HAP-1 (cell line): ENCODE measurements around the gene GALNT9.
"Not testable (repeated sequence)": the region's sequence is repeated elsewhere in the genome, so short reads cannot be mapped to it uniquely, and the experiment has no call there.

Source experiments
- DNase-seq, 2 experiments: peaks; one replicate each; pipeline ENCODE4 v3.0.0-alpha.2; 2016 to 2020; ENCODE audit warnings: low spot score in 2 of 2
- H3K27me3 ChIP-seq: fragments of 250-450 bp; sonication (Bioruptor Pico); 2 replicates; pipeline ENCODE4 v1.5.1; 2020; ENCODE audit warnings: low read depth, mild to moderate bottlenecking, moderate library complexity
- H3K36me3 ChIP-seq: fragments of 250-450 bp; sonication (Bioruptor Pico); replicated peaks from 2 replicates; pipeline ENCODE4 v1.5.1; 2020; ENCODE audit warnings: mild to moderate bottlenecking
- H3K4me1 ChIP-seq: fragments of 250-450 bp; sonication (Bioruptor Pico); 2 replicates; pipeline ENCODE4 v1.5.1; 2020; ENCODE audit warnings: mild to moderate bottlenecking
- H3K4me3 ChIP-seq: fragments of 250-450 bp; sonication (Bioruptor Pico); 2 replicates; pipeline ENCODE4 v1.5.1; 2020; ENCODE audit warnings: mild to moderate bottlenecking, moderate library complexity
- H3K9me3 ChIP-seq: fragments of 250-450 bp; sonication (Bioruptor Pico); 2 replicates; pipeline ENCODE4 v1.5.1; 2020; ENCODE audit warnings: mild to moderate bottlenecking, moderate library complexity
- in situ Hi-C: fragments of 300-500 bp; cut with MboI; formaldehyde crosslinking; loops from 3 replicates; pipeline ENCODE4 v1.14.3; 2020; ENCODE audit warnings: low sequenced_read_pairs, inconsistent platforms, mixed read lengths

Gene GALNT9

DNA sequence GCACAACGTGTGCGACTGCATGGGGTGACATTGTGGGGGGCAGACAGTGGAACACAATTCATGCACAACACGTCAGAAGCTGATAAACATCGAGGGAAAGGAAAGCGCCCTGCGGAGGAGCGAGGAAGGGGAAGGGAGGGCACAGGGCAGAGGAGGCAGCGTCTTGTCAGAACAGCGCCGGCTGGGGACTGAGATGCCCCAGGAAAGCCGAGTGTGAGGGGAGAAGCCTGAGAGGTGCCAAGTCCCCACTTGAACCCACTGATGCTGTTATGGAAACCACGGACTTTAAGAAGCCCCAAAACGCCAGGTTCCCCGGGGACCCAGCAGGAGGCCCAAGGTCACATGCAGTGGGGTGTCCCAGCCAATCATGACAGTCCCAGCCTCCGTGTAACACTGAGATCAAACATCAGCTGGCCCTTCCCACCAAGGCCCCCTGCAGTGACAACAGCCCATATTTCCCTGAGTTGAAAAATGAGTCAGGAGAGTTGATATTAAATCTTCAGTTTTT is 70.0 kb downstream of the GALNT9 start:
- H3K36me3 ChIP-seq = no peaks in the 10 kb centered on the region
- no peak for DNase-seq
- no peak overlapping the region for H3K4me3 ChIP-seq
- H3K9me3 ChIP-seq = no peaks in the 10 kb centered on the region
- in situ Hi-C loops = no loop called here
- H3K4me1 ChIP-seq = no peaks in the 10 kb centered on the region
- H3K27me3 ChIP-seq = peaks cover 6% of the 10 kb centered on the region; the same call in 1 of the 2 replicates

DNA sequence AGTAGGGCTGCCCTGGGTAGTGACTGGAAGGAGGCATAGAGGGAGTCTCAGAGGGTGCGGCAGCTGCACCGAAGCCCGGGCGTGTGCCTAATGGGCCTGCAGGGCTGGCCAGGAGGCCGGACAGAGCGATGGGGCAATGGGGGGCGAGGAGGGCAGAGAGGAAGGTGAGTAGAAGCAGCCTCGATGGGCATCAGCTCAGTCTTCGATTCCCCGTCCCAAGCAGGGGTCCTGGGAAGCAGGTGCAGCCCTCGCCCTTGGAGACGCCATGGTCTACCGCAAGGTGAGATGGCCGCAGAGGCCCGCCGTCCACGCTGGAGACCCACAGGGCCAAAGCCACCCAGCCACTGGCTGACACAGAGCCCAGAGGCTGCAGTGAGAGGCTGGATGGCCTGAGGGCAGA is 70.8 kb downstream of the GALNT9 start:
- Histone ChIP-seq H3K9me3 (no peaks in the 10 kb centered on the region), H3K27me3 (peaks cover 6% of the 10 kb centered on the region; the same call in 1 of the 2 replicates), H3K4me3 (no peak overlapping the region), H3K4me1 (no peaks in the 10 kb centered on the region), H3K36me3 (no peaks in the 10 kb centered on the region)
- in situ Hi-C loops = no loop called here
- DNase-seq = no peak

DNA sequence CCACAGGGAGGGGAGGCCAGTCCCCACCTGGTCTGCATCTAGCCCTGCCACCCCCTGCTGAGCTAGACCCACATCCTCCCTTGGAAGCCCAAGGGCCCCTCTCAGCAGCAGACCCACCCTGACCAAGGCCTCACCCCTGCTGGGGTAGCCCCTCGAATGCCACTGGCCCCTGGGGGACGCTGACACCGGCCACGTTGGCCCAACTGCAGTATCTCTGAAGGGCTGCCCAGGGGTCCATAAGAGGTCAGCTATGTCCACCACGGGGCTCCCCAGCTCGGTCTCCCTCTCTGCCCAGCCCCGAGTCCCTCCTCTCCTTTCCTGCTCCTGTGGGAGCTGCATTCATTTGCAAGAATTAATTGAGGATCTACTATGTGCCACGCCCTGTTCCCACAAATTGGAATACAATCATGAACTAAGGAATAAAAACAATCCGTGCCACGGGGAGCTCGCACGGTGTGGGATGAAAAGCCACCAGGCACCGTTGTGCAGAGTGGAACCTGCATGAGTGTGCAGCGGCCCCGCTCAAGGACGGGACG is 71.4 kb downstream of the GALNT9 start:
- in situ Hi-C loops = no loop called here
- no peaks in the 10 kb centered on the region for H3K9me3 ChIP-seq
- peaks cover 6% of the 10 kb centered on the region; the same call in 1 of the 2 replicates for H3K27me3 ChIP-seq

DNA sequence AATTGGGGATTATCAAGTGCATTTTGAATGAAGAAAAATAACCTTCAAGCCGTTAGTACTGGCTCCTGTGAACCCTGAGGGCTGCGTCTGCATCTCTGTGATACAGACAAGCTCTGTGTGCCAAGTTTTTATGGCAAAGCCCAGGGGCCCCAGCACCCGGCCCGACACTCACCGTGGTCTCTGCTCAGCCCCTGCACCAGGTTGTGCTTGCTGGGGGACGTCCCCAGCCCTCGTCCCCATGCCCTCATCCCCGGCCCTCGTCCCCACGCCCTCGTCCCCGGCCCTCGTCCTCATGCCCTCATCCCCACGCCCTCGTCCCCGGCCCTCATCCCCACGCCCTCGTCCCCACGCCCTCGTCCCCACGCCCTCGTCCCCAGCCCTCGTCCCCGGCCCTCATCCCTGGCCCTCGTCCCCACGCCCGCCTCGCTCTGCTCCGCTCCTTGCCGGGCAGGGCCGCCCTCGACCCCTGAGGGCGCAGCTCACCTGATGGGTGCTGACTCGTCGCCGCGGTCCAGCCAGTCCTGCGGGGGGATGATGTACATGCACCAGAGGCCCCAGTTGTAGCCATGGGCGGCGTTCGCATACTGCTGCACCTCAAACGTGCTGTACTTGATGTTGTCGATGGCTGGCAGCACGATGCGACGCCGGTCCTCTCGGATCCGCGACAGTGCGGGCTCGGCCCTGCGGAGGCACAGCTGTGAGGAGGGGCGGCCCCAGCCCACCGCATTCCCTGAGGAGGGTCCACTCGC is 72.0 kb downstream of the GALNT9 start:
- Histone ChIP-seq H3K4me1 (no peaks in the 10 kb centered on the region), H3K36me3 (no peaks in the 10 kb centered on the region), H3K9me3 (no peaks in the 10 kb centered on the region), H3K4me3 (no peak overlapping the region), H3K27me3 (peaks cover 6% of the 10 kb centered on the region; the same call in 1 of the 2 replicates)
- DNase-seq = no peak
- in situ Hi-C loops = no loop called here

More for the DNA sequence above, 71.4 kb downstream of the GALNT9 start:
- no peaks in the 10 kb centered on the region for H3K4me1 ChIP-seq
- H3K36me3 ChIP-seq = no peaks in the 10 kb centered on the region
- no peak for DNase-seq
- no peak overlapping the region for H3K4me3 ChIP-seq

DNA sequence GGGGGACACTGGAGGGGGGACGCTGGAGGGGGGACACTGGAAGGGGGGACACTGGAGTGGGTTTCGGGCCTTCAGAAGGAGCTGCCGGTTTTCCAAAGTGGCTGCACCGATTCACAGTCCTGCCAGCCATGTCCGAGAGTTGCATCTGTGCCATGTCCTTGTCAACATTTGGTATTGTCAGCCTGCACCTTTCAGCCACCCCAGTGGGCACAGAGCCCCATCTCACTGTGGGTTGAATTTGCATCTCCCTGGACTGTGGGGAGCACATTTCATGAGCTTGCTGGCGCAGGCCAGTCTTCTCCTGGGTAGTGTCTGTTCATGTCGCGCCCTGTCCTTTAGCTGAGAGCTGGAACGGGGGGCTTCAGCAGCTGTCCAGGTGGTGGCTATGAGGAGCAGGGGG is 72.7 kb downstream of the GALNT9 start:
- in situ Hi-C loops = no loop called here

DNA sequence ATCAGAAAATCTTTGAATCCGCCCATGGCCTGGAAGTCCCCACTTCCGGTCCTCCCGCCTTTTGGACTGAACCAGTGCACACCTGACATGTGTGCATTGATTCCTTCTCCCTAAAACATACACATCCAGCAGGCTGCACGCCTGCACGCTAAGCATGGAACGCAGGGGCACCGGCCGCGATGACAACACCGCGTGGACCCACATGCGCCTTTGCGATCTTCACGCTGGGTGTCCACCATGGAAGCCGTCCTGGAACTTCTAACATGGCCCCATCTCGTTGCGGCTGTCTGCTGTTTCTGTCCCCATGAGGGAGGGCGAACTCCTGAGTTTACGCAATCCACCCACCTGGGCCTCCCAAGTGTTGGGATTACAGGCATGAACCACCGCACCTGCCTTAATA is 73.7 kb downstream of the GALNT9 start:
- H3K9me3 ChIP-seq = no peaks in the 10 kb centered on the region
- H3K4me3 ChIP-seq = no peak overlapping the region
- no peaks in the 10 kb centered on the region for H3K36me3 ChIP-seq
- H3K4me1 ChIP-seq = no peaks in the 10 kb centered on the region
- H3K27me3 ChIP-seq = peaks cover 6% of the 10 kb centered on the region; the same call in 1 of the 2 replicates
- in situ Hi-C loops = no loop called here
- DNase-seq = no peak

More for the DNA sequence above, 72.7 kb downstream of the GALNT9 start:
- H3K4me1 ChIP-seq = no peaks in the 10 kb centered on the region
- no peaks in the 10 kb centered on the region for H3K36me3 ChIP-seq
- no peak overlapping the region for H3K4me3 ChIP-seq
- H3K9me3 ChIP-seq = no peaks in the 10 kb centered on the region
- peaks cover 6% of the 10 kb centered on the region; the same call in 1 of the 2 replicates for H3K27me3 ChIP-seq
- no peak for DNase-seq

DNA sequence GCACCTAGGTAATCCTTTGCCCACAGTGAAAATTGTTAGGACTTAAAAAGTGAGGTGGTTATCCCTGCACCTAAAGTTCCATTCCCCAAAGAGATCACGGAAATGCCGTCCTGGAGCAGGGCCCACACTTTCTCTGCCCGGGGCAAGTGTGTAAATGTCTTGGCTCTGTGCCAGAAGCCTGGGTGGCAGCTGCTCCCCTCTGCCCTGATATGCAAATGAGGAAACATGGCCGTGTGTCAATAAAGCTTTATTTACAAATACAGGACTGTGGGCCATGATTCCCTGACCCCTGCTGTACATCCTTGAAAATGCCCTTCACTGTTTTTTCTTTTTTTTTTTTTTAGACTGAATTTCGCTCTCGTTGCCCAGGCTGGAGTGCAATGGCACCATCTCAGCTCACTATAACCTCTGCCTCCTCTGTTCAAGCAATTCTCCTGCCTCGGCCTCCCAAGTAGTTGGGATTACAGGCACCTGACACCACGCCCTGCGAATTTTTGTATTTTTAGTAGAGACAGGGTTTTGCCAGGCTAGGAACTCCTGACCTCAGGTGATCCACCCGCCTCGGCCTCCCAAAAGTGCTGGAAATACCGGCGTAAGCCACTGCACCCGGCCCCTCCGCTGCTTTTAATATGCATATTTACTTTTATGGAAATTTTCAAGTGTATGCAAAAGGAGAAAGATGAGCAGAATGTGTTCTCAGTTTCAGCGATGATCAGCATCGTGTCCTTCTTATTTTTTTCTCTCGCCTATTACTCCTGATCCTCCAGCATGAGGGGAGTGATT is 75.5 kb downstream of the GALNT9 start:
- in situ Hi-C loops = no loop called here
- Histone ChIP-seq H3K9me3 (no peaks in the 10 kb centered on the region), H3K4me3 (no peak overlapping the region), H3K4me1 (no peaks in the 10 kb centered on the region), H3K36me3 (no peaks in the 10 kb centered on the region), H3K27me3 (peaks cover 11% of the 10 kb centered on the region)
- DNase-seq = no peak

DNA sequence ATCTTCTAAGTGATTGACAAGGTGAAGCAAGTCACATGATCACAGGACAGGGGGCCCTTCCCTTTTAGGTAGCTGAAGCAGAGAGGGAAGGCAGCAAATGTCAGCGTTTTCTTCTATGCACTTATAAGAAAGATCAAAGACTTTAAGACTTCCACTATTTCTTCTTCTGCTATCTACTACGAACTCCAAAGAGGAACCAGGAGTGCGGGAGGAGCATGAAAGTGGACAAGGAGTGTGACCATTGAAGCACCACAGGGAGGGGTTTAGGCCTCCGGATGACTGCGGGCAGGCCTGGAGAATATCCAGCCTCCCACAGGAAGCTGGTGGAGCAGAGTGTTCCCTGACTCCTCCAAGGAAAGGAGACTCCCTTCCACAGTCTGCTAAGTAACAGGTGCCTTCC is 76.4 kb downstream of the GALNT9 start:
- H3K4me3 ChIP-seq, H3K4me1 ChIP-seq, DNase-seq, H3K36me3 ChIP-seq, H3K9me3 ChIP-seq, in situ Hi-C loops: not testable (repeated sequence)
- peaks cover 11% of the 10 kb centered on the region for H3K27me3 ChIP-seq

DNA sequence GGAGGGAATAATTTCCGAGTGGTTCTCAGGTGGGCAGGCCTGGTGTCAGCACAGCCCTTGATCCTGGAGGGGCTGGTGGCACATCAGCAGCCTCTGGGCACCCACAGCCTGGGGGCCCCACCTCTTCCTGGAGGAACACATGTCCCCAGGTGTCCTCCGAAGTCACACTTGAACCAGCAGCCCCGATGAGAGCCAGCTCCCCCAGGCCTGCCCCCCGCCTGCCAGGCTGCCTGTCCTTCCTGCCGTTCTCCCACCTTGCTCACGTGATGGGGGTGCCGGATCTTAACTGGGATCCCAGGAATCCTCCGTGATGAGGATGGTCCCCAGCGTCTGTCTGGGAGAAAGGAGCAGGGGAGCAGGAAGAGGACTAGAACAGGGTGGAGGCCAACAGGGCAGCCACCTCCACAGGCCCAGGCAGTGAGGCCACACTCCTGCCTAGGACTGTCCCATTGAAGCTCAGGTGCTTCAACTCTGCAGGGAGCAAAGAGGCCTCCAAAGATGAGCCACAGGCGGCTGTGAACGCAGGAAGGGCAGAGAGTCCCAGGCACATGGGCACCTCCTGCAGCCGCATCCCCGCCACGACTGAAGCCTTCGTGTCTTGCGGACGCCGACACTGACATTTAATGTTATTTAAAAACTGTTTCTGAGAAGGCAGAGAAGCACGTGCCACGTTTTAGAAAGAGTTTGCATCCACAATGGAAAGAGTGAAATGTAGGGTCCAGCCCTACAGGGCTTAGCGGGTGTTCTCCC is 77.5 kb downstream of the GALNT9 start:
- Histone ChIP-seq H3K4me3 (no peak overlapping the region), H3K36me3 (no peaks in the 10 kb centered on the region), H3K27me3 (peaks cover 11% of the 10 kb centered on the region), H3K4me1 (no peaks in the 10 kb centered on the region), H3K9me3 (no peaks in the 10 kb centered on the region)
- DNase-seq = no peak
- in situ Hi-C loops = no loop called here

DNA sequence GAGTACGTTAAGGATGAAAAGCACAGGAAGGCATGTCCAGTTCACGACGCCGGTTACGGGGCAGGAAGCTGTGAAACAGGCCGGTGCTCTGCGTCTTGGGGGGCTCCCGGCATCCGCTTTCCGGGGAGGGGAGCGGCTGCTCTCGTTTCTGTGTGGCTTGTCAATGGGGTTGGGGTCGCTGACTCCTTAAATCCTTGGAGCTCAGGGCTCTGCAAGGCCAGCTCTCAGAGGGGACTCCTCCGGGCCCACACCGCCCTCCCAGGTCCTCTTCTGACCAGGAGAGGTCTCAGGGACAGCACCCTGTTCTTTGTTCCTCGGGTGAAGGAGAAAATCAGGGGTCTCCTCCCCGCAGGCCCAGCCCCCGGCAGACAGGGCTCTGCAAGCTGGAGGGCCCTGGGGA is 78.1 kb downstream of the GALNT9 start:
- no peak overlapping the region for H3K4me3 ChIP-seq
- in situ Hi-C loops = no loop called here
- peaks cover 11% of the 10 kb centered on the region for H3K27me3 ChIP-seq
- H3K36me3 ChIP-seq = no peaks in the 10 kb centered on the region
- DNase-seq = no peak
- no peaks in the 10 kb centered on the region for H3K9me3 ChIP-seq
- no peaks in the 10 kb centered on the region for H3K4me1 ChIP-seq

DNA sequence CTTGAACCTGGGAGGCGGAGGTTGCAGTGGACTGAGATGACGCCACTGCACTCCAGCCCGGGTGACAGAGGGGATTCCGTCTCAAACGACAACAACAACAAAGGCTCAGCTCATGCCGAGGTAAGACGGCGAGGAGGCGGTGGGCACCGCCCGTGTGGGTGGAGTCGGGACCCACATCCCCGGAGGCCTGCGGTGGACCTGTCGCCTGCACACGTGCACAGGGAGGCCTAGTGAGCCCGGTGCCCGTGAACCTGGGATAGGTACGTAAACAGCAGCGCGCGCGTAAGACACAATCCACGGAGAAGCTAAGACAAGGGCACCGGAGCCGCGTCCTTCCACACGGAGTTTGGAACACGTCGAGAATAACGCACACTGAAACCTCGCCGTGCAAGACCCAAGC is 78.7 kb downstream of the GALNT9 start:
- no peak overlapping the region for H3K4me3 ChIP-seq
- no peaks in the 10 kb centered on the region for H3K9me3 ChIP-seq
- H3K36me3 ChIP-seq = no peaks in the 10 kb centered on the region
- DNase-seq = no peak
- peaks cover 11% of the 10 kb centered on the region for H3K27me3 ChIP-seq
- H3K4me1 ChIP-seq = no peaks in the 10 kb centered on the region
- in situ Hi-C loops = no loop called here

DNA sequence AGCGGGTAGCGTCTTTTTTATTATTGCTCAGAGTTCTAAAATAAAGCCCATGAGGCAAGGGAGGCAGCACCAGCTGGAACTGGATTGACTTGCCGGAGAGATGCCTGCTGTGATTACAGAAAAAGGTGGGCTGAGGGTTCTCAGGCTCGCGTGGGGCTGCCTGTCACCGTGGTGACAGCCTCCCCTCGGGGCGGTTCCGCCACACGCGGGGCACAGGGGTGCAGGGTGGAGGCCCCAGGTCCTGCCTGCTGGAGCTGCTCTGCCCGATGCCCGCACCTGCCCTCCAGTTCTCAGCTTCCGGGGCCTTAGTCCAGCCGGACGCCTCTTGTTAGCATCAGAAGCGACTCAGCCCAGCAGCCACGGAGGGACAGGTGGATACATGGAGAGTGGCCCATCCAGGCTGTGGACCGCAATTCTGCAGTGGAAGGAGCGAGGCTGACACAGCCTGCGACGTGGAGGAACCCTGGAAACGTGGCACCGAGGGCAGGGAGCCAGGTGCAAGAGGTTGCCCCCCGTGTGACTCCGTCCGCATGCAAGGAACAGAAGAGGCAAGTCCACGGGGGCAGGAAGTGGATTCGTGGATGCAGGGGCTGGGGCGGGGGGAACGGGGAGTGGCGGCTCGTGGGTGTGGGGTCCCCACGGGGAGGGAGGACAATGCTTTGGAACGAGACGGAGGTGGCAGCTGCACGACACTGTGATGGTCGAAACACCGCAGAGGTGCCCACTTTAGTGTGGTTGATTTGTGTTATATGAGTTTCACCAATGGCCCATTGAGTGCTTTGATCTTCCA is 79.5 kb downstream of the GALNT9 start:
- Histone ChIP-seq H3K27me3 (peaks cover 5% of the 10 kb centered on the region), H3K36me3 (no peaks in the 10 kb centered on the region), H3K9me3 (no peaks in the 10 kb centered on the region), H3K4me1 (no peaks in the 10 kb centered on the region), H3K4me3 (no peak overlapping the region)
- in situ Hi-C loops = no loop called here
- DNase-seq = no peak
